Epithelial cell of esophagus (primary cell): ENCODE results near the gene TBC1D3I.
"Not testable (repeated sequence)": the region's sequence is repeated elsewhere in the genome, so short reads cannot be mapped to it uniquely, and the experiment has no call there.

Experiments used
- DNase-seq: peaks from one replicate; pipeline ENCODE4 v3.0.0; 2010; ENCODE audit warnings: low read depth
- H3K4me3 ChIP-seq: 2 replicates; pipeline ENCODE4 v1.5.1; 2011; ENCODE audit warnings: mild to moderate bottlenecking, low read length, control low read depth
- TF ChIP-seq, protein P1 (sequence below): IDR thresholded peaks from 2 replicates; pipeline ENCODE4 v1.5.1; 2011; ENCODE audit warnings: low read depth, mild to moderate bottlenecking, low read length, control low read depth, inconsistent platforms; ENCODE audit not compliant: insufficient read depth; ENCODE audit errors: missing control alignments

Gene TBC1D3I

DNA sequence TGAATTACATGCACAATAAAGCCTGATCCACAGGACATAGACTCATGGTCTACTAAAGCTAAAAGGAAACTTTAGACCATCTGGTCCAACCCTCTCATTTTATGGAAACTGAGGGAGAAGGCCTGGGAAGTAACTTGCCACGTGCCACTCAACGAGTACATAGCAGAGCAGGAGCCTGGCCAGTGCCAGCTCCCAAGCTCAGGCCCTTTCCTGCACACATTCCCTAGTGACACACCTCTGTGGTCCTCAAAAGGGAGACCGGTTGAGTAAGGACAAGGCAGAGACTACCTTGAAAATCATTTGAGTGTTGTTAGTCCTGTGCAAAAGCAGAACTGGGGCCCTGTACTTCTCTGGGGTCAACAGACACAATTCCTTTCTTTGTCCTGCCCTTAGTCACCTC, 50.7 kb downstream of the TBC1D3I start:
- no peak for DNase-seq
- TF ChIP-seq, protein P1, sequence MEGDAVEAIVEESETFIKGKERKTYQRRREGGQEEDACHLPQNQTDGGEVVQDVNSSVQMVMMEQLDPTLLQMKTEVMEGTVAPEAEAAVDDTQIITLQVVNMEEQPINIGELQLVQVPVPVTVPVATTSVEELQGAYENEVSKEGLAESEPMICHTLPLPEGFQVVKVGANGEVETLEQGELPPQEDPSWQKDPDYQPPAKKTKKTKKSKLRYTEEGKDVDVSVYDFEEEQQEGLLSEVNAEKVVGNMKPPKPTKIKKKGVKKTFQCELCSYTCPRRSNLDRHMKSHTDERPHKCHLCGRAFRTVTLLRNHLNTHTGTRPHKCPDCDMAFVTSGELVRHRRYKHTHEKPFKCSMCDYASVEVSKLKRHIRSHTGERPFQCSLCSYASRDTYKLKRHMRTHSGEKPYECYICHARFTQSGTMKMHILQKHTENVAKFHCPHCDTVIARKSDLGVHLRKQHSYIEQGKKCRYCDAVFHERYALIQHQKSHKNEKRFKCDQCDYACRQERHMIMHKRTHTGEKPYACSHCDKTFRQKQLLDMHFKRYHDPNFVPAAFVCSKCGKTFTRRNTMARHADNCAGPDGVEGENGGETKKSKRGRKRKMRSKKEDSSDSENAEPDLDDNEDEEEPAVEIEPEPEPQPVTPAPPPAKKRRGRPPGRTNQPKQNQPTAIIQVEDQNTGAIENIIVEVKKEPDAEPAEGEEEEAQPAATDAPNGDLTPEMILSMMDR: no peak
- no peak overlapping the region for H3K4me3 ChIP-seq

DNA sequence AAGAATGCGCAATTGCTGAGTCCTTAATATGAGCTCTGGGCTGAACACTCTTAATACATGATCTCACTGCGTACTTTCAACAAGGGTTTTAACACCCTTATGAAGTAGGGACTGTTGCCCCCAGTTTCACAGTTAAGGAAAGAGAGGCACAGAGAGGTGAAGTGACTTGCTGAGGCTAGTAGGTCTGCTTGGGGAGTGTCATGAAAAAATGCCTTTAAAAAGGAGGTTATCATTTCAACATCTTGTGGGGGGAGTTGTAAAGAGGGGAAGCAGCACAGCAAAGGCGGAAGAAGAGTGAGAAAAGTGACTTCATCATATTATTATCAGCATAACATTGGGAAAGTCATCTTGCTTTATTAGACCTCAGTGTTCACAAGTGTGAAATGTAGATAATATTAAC, 51.4 kb downstream of the TBC1D3I start:
- TF ChIP-seq, protein P1: no peak
- no peak overlapping the region for H3K4me3 ChIP-seq
- DNase-seq: no peak

DNA sequence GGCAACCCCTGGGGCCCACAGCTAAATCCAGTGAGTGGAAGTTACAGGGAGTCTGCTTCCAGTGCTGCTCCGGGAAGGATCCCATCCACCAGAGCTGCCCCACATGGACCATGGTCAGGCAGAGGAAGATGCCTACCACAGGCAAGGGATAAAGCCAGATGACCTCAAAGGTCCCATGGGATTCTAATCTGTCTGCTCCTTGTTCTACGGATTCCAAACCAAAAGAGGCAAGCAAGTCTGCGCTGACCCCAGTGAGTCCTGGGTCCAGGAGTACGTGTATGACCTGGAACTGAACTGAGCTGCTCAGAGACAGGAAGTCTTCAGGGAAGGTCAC, 52.1 kb downstream of the TBC1D3I start:
- TF ChIP-seq, protein P1: no peak
- no peak for DNase-seq
- no peak overlapping the region for H3K4me3 ChIP-seq

DNA sequence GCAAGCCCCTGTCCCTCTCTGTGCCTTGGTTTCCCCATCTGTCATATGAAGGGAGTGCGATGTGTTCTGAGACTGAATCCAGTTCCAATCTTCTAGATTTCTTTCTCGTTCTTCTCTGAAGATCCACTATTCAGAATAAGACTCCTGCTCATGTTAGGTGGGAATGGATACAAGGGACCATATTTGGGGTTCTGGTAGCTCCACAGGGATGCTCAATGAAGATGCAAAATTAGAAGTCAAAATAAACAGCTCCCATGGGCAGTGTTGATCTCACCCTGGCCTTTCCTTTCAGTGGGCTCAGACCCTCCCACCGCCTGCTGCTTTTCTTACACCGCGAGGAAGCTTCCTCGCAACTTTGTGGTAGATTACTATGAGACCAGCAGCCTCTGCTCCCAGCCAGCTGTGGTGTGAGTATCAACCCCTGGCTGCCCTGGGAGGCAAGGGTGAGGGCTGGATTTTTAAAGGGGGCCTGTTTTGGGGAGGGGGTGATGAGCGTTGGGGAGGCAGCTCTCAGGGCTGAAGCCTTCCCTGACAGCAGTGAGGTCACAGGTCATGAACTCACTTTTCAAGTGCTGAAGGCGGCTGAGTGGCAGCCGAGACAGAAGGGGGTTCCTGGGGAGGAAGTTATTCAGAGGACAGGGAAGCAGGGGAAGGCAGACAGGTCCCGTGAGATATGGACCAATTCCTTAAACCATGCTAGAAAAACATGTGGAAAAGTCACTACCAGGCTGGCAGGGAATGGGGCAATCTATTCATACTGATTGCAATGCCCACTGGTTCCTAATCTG, 52.7 kb downstream of the TBC1D3I start:
- not testable (repeated sequence) for H3K4me3 ChIP-seq, DNase-seq

DNA sequence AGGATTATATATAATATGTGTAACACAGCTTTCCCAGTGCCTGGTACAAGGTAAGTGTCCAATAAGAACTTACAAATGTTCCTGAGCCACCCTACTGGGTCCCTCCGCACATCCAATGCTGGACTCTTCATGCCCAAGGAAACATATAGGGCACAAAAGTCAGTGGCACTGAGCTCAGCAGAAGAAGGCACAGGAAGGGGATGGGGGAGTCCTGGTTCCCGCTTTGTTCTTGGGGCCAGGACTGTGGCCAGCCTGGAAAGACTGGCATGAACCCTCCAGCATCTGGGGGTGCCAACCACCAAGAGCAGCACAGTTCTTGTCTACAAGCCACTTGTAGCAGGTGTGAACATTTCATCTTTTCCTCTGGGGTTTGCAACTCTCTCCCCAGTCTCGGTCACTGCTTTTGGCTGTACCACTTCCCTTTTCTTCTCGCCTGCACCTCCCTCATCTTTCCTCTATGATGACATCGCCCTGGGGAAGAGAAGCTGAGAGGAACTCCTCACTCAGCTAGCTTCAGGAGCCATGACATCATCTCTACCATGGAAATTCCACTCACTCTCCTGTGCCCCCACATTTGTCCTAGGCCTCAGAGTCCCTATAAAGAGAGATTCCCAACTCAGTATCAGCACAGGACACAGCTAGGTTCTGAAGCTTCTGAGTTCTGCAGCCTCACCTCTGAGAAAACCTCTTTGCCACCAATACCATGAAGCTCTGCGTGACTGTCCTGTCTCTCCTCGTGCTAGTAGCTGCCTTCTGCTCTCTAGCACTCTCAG, 53.7 kb downstream of the TBC1D3I start, which contains the start of gene CCL4L2:
CCL4L2 (plus strand) TSS at position 625 of the 773 bp plus-strand sequence.
- not testable (repeated sequence) for H3K4me3 ChIP-seq, DNase-seq

DNA sequence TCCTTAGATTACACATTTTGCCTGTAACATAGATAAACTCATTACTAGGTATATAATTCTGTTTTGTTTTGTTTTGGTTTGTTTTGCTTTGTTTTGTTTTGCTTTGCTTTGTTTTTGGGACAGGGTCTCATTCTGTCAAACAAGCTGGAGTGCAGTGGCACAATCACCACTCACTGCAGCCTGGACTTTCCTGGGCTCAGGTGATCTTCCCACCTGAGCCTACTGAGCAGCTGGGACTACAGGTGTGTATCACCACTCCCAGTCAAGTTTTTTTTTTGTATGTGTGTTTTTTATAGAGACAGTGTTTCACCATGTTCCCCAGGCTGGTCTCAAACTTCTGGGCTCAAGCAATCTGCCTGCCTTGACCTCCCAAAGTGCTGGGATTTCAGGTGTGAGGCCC, 54.8 kb downstream of the TBC1D3I start:
- no peak for DNase-seq
- no peak overlapping the region for H3K4me3 ChIP-seq
- TF ChIP-seq, protein P1: no peak

DNA sequence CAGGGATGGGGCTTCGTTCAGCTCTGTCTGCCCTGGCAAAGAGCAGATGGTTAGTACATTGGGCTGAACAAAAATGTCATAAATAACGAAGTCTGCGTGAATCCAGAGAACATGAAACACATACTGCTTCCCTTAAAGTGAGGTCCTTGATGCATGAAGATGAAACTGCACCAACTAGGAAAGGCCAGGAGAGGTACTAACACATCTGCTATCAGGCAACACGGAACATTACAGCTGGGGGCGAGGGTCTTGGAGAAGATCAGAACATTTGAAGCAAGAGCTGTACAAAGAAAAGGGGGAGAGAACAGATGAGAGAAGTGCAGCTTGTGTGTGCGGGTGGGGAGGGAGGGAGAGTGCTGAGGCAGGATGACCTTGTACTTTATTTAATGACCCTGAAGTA, 57.0 kb downstream of the TBC1D3I start:
- not testable (repeated sequence) for H3K4me3 ChIP-seq, DNase-seq

DNA sequence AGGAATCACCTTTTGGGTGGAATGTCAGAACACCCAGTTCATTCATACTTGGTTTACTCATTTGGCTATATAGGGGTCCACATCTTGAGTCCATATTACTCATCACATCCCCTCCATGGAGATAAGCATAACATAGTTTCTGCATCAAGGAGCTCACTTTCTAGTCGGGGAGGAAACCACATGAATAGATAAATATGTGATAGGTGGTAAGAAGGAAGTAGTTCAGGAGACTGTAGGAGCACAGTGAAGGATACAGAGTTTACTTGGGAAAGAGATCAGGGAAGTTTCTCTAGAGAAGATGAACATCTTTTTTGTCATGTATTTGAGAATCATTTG, 57.9 kb downstream of the TBC1D3I start:
- DNase-seq, H3K4me3 ChIP-seq: not testable (repeated sequence)
